ENCODE measurements around the gene SCRN2.

The SCRN2 gene

DNA sequence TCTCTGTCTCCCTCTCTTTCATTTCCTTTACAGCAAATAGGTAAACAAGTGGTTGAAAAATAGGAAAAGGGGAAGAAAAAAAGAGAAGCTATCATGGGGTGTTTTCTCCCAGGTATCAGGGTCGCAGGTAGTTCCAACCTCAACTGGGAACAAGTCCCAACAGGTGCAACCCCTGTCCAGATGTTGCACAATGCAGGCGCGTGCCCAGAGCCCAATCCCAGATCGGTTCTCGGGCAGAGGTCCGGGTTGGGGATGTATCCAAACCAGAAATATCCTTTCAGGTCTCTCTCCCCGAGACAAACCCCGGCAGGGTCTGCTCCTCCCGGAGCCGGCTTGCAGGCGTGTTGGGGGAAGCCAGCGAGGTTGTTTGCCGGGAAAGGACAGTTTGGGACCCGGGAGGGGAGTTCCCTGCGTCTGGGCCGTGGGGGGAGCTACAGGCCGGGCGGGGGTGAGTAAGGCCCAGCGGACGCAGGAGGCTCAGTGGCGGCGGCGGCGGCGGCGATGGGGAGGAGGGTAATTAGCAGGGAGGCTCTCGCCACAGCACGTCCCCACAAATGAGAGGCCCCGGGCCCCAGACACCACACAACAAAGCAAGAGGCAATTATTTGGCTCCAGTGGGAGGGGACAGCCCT, 31.1 kb upstream of the SCRN2 start:
- DNase-seq = no peak

DNA sequence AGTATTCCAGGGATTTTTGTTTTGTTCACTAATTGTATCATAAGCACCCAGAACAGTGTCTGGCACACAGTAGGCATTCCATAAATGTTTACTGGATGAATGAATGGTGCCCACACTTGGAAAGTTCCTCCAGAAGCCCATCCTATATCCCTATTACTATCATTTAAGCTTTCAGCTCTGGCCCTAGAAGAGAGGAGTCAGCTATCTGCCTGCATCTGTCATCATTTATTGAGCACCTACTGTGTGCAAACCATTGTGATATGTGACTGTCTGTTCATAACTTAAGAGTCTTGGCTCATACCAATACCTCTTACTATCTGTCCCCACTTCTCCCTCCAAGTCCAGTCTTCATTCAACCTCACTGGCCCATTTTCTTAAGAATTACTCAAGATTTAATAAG, 30.0 kb upstream of the SCRN2 start:
- no peak for DNase-seq

DNA sequence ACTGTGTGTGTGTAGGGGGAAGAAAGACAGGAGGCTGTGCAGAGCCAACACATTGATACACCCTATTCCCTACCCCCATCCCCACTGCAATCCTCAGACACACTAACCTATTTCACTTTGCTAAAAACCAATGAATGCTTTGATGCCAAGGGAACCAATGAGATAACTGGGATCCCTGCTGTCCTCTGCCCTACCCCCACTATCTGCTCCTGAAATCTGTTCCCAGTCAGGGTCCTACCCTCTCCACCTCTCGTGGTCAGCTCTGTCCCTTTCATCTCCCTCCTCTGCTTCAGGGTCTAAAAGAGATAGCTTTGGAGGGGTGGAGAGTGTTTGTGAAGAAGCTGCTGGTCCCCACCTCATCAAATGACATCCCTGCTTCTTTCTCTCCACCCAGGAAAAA, 29.0 kb upstream of the SCRN2 start:
- no peak for DNase-seq

DNA sequence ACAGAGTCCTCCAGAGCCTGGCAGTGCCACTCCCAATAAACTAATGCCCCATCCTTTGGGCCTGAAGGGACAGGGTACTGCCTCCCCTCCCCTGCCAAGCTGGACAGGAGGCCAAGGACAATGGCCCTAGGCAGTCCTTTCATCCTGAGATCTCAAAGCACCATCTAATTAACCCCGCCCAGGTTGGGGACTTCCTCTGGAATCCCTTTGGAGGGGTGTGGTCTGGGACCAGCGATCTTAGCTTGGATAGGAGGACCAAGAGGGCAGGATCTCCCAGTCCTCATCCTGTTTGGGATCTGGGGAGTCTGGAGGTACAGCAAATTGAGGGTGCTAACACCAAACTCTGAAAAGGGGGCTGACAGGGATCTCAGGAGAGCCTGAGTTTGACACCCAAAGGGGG, 28.0 kb upstream of the SCRN2 start:
- DNase-seq = no peak

DNA sequence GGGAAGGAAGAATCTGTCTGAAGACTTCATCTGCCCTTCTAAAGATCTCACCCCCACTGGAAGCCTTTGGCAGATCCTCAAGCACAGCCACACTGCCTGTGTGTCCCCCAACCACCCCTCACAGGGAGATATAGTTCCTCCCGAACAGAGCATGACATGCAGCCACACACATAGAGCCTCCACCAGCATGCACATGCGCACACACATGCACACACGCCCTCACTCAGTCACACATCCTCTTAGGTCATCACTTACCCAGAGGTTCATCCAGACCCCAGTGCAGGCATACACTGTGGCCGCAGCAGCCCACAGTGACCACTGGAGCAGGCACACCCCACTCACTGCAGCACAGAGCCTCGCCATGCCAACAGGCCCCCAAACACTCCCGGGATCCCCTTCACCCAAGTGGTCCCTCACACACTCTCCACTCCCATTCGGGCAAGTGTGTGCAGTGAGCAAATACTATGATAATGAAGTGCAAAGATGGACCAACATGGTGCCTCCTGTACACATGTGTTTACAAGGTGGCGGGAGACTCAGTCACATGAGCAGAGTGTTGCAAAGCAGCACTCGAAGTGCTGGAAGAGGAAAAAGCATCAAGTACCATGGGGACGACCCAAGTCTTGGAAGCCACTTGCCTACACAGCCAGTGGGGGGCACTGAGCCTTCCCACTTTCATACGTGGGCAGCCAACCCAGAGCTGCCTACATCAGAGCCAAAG, 26.9 kb upstream of the SCRN2 start:
- no peak for DNase-seq

DNA sequence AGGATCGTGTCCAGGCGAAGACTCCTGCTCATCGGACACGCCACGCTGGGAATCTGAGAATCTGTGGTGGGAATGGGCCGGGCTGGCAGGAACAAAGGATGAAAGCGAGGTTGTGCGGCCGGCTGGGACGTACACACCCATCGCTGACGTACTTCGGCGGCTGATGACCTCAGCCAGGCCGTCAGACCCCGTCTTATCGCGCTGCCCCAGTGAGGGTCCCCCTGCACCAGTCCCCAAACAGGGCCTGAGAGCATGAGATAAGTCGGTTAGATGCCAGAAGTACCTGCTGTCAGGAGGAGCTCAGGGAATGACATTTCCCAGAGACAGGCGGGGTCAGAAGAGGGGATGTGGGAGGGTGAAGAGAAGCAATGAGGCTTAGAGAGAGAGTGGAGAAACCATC, 25.9 kb upstream of the SCRN2 start:
- DNase-seq = no peak

DNA sequence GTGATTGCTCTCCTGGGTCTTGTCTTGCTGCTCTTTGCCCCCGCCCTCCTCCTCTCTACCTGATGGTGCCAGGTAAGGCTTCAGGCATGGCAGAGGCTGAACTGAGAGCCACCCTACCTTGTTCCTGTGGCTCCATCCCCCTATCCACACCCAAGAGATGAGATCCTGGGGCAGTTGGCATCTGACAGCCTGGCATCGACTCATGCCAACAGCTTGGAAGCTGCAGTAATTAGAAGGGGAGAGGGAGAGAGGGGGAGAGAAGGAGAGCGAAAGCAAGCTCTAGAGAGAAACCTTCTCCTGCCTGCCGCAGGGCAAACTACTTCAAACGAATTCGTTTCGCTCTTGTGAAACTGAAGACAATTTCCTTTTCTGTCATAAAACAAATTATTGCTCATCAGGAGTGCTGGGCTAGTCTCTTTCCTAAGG, 23.7 kb upstream of the SCRN2 start:
- no peak for DNase-seq

DNA sequence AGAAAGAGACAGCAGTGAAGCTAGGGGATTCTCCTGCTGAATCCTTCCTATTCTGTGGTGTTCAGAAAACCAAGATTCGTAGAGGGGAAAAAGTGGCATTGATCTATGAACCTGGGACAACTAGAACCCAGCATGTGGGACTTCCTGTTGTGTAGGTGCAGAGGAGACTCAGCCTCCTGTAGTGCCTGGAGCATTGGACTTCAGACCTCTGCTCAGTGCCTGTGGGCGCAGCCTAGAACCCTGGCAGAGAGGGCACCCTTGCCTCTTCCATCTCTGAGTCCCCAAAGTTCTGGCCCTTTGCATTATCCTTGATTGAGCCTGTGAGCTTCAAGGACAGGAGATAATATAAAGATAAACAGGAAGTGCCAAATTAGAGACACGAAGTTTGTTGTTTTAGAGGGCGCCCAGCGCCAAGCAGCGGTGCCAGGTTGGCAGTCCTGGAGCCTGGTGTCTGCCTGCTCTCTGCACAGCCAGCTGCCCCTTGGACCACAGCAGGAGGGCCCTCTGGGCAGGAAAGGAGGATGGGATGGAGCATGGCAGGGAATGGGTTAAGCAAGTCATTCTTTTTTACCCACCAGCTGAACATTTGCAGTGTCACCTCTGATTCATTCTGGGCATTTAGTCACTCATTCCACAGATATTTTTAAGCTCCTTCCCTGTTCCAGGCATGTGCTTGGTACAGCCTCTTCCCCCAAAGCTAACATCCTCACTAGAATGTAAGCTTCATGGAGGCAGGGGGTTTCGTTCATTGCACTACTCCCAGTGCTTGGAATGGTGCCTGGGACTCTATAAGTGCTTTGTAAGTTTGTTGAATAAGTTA, 21.8 kb upstream of the SCRN2 start:
- DNase-seq = peak; percentile 89

DNA sequence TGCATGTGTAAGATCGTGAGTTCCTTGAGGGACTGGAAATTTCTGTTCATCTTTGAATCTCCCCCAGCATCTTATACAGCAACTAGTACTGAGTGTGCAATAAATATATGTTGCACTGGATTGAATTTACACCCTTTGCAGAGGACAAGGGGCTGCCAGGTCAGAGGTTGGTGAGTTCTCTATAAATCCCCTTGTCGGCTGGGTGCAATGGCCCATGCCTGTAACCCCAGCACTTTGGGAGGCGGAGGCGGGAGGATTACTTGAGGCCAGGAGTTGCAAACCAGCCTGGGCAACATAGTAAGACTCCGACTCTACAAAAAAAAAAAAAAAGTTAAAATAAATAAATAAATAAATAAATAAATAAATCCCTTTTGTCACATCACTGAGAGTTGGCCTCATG, 19.3 kb upstream of the SCRN2 start:
- no peak for DNase-seq

DNA sequence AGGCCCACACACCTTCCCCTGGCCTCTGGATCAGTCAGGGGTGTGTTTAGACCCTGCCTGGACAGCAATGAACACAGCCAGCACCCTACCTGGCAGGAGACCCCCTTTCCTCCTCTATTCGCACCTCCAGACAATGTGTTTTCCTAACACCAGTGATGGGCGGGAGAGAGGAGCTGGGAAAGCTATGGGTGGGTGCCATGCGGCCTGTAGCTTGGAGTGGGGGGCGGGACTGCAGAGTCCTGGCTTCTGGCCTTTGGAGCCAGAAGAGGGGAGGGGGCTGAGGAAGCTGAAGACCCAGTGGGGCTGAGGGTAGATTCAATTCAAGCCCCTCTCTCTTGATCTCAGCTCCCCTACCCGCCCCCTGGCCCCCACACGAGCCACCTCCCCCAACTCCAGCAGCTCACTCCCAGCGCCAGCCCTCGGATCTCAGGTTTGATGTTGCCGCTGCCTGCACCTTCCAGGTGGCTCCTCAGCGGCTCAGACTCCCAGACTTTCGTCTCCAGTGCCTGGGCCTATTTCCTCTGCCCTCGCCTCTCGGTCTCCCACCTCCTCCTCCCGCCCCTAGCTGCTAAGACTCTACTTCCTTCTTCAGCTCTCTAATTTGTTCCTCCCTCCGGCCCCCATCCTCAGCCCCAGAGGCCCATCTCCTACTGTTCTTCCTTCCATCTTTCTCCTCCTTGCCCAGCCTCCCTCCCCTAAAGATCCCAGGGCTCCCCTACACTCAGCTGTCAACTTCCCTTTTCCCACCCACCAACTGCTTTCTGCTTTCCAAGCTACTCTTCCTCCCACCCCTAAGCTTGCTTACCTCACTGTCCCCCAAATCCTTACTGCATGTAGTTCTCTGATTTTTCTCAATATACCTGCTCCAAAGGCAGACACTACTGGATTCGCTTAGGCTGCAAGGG, 16.7 kb upstream of the SCRN2 start:
- no peak for DNase-seq

DNA sequence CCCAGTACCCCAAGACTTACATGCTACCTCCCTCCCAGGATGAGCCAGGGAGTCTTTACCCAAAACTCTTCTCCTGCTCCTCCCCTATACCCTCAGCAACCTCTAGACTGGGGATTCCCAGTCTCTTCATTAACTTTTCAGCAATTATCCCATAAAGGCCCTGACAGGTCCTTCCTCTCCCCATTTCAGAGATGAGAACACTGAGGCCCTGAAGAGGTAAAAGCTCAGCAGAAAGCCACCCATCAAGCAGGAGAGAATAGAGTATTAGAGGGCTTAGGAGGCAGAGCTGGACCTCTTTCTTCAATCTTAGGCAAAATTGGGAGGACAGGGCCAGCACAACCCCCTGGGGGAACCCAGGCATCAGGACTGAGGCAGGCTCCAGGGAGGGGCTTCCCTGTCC, 15.8 kb upstream of the SCRN2 start:
- no peak for DNase-seq

DNA sequence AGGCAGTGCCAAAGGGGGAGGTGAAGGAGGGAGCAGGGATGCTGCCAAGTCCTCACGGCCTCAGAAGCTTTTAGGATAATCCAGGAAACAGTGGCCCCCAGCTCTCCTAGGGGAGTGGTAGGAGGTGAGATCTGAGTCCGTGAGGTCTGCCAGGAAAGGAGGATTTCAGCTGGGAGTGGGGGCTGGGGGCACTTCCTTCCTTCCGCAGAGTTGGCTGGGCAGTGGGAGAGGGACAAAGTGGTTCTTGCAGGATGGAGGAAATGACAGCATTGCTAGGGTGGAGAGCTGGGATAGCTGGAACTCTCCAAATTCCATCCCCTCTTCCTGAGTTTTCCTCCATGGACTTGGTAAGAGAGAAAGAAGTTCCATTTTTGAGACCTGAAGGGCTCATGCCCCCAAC, 14.7 kb upstream of the SCRN2 start:
- DNase-seq = no peak

DNA sequence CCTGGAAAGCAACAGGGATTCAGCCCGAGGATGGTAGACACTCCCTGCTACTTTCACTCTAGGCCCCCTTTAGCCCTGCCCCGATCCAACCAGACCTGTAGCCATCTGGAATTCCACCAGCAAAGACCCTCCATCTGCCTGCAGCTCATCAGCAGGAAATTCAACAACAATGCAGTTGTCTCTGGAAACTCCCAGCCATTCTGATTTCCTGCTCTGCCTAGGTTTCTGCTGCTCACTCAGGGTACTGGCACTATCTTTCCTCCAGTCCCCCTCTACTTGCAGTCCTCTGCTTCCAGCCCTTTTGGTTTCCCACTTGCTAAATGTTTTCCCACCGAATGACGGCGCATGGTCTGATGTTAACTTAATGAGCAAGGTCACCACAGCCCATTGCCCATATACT, 12.5 kb upstream of the SCRN2 start:
- no peak for DNase-seq

DNA sequence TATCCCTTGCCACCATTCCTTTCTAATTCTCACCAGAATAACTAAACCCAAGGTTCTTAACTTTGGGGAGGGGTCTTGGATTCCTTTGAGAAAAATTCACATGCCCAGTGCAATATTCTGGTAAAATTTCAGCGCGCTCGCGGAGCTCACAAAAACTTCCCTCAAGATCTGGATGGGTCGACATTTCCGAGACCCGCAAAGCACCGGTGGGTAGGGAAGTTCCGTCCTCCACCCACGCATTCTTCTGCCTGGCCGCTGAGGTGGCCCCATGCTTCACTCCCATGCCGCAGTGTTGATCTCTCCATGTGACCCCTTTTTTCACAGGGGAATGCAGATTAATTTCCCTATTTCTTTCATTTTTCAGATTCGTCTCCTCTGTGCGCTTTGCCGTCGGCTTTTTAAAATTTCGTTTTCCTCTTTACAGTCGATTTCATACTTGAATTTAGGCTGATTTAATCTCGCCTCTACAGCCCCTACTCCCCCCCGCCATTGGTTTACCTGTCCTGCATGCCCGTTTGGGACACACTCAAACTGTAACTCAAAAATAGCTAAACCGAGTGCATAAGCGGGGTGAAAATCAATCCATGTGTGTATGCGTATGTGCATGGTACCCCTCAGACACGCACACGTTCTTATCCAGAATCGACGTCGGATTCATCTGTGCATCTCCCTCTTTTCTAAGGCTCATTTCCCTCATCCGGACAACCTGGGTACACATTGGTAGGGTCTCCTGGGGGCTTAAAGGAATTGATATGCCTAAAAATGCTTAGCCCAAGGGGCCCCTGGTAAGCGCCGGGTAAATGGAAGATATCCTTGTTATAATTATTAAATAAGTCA, 11.3 kb upstream of the SCRN2 start:
- DNase-seq = no peak

DNA sequence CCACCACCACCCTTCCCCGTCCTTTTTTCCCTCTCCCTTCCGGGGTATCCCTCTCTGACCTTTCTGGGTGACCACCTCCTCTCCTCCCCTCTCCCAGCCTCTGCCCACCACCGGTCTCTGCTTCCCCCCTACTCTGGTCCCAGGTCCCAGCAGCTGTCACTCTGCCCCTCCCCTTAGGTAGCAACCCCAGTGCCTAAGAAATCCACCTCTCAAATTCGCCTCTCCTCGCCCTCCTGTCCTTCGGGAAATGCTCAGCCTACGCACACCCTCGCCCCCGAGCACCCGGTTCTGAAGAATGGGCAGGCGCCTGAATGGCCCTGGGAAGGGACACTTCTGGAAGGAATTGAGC, 10.7 kb upstream of the SCRN2 start:
- no peak for DNase-seq

DNA sequence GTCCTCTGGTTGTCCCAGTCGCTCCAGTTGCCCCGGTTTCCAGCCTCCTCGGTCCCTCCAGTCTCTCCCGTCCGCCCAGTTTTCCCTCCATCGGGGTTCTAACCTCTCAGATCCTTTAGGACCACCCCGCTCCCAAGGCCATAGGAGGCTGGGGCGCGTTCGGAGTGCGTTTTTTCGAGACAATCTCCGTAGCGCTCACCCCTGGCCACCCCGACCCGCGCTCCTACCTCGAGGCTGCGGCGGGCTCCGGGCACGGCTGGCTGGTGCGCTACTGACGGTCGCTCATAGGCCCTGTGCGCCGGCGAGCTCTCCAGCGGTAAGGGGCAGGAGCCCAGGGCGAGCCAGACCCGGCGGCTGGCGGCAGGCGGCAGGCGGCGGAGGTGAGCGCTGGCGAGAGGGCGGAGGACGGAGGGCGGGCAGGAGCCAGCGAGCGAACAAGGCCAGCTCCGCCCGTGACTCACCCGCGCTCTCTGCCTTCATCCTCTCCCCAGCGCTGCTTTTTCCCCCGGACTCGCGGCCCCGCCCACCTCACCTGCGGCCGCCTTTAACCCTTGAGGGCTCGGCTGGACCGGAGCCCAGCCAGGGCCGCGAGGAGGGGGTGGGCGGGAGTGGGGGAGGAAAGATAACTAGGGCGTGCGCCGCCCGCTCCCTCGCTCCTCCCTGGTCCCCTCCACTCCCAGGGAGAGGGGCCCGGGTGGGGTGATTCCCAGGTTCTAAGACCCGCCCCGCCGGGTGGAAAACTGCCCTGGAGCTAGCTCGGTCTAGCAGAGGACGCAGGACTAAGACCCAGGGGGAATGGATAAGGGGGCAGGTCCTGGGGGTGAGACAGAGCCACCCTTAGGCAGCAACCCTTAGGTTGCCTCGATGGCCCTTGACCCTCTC, 9.9 kb upstream of the SCRN2 start, which contains the start of gene SP6:
Gene SP6 (minus strand): TSS at position 472 of the 882 bp plus-strand sequence. CDS start 2,734 bp downstream, outside the sequence.
- peak; percentile 34 for DNase-seq

DNA sequence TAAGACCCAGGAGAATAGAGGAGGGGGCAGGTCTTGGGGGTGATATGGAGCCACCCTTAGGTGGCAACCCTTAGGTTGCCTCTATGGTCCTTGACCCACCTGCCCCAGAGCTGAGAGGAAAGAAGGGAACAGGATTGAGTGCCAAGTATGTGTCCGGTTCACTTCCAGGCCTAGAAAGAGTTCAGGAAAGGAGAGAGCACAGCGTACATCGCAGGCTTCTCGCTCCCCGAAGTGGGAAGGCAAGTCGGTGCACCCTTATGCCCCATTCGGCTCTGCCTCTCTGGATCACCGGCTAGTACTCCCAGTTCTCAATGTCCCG, 9.3 kb upstream of the SCRN2 start:
- no peak for DNase-seq

DNA sequence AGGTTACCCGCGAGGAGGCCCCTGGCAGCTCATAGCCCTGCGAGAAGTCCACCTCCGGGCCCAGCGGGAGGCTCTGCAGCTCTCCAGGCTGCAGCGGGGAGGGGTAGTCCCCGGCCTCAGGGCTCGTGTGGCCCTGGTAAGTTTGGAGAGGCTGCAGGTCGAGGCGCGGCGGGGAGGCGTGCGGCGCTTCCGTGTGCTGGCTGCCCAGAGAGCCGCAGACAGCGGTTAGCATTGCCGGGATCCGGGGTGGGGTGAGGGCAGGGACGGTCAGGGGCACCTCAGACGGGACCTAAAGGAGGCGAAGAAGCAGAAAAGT, 7.1 kb upstream of the SCRN2 start:
- no peak for DNase-seq

DNA sequence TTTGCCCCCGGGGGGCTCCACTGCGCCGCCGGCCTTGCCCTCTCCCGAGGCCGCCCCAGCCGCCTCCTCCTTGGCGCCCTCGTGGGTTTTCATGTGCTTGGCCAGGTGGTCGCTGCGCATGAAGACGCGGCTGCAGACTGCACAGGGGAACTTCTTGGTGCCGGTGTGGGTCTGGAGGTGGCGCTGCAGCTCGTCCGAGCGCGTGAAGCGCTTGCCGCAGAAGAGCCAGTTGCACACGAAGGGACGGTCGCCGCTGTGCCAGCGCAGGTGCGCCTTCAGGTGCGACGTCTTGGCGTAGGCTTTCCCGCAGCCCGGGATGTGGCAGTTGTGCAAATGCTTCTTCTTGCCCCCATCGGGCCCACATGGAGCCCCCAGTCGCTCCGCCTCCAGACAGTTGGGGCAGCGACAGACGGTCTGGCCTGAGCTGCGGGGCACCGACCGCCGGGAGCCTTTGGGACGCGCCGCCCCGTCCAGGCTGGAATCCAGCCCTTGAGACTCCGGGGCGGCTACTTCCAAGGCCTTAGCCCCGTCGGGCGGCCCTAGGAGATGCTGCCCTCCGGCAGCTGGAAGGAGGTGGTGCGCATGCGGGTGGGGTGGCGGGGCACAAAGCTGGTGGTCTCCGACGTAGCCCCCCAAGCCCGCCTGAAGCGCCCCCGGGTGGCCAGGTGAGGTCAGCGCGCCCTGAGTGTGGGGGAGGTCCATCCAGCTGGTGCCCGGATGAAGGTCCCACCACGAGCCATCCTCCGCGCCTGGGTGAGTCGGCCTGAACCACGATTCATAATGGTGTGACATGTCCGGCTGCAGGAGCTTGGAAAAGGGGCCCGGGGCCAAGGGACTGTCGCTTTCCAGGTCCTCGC, 6.5 kb upstream of the SCRN2 start:
- no peak for DNase-seq

DNA sequence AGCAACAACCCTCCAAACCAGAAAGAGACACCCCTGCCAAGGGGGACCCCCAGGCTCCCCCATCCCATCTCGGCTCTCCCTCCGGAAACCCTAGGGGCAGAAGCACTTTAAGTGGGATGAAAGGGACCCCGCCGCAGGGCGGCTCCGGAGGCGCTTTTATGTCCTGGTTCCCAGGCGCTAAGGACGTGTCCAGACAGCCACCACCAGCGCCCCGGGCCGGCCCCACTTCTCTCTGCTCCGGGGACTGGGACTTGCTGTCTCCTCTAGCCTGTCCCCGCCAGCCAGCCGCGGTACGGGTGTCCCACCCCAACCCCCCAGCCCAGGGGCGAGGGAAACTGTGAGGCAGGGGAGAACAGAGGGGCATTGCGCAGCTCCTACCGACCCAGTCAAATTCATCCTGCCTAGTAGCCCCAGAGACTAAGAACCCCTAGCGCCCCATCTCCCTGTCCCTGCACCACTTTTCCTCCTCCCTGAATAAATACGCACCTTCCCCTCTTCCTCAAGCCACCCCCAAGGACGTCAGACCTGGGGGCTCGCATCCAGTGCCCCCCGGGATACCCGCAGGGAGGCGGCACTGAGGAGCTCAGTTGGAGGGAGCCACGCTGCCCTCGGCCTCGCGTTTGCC, 5.8 kb upstream of the SCRN2 start:
- no peak for DNase-seq

All from fibroblast of skin of scalp (primary cell).